ENCODE measurements around the gene VASP.

VASP gene

GRCh38 chr19:45474606-45475521 is 32.4 kb upstream of the VASP start:
- TF ChIP-seq, protein P1, sequence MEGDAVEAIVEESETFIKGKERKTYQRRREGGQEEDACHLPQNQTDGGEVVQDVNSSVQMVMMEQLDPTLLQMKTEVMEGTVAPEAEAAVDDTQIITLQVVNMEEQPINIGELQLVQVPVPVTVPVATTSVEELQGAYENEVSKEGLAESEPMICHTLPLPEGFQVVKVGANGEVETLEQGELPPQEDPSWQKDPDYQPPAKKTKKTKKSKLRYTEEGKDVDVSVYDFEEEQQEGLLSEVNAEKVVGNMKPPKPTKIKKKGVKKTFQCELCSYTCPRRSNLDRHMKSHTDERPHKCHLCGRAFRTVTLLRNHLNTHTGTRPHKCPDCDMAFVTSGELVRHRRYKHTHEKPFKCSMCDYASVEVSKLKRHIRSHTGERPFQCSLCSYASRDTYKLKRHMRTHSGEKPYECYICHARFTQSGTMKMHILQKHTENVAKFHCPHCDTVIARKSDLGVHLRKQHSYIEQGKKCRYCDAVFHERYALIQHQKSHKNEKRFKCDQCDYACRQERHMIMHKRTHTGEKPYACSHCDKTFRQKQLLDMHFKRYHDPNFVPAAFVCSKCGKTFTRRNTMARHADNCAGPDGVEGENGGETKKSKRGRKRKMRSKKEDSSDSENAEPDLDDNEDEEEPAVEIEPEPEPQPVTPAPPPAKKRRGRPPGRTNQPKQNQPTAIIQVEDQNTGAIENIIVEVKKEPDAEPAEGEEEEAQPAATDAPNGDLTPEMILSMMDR (conservative IDR thresholded peaks at IDR 0.05), result no peak
- TF ChIP-seq ZFX (IDR thresholded peaks at IDR 0.05), result no peak
- no peak overlapping the region for H3K27ac ChIP-seq

DNA sequence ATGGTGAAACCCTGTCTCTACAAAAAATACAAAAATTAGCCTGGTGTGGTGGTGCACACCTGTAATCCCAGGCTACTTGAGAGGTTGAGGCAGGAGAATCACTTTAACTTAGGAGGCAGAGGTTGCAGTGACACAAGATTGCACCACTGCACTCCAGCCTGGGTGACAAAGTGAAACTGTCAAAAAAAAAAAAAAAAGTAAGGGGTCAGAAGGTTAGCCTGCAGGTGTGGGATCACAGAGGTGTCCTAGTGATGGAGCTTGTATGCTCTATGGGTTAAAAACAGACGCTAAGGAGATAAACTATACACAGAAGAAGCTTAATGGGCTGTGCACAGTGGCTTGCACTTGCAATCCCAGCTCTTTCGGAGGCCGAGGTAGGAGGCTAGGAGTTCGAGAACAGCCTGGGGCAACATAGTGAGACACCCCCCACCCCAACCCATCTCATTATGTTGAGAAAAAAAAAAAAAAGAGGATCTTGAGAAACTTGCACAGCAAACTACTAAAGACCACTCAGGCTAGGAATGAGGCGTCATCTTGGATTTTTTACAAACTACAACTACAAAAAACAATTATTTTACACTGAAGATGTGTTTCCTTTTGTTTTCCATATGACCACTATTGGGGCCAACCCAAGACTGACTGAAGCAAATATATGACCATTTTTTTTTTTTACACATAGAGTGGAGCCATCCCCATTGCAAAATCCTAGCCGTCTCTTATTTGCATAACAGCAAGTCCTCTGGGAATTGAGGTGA is 31.6 kb upstream of the VASP start:
- no peak for TF ChIP-seq ZFX (IDR thresholded peaks at IDR 0.05)
- TF ChIP-seq, protein P1 (conservative IDR thresholded peaks at IDR 0.05), result no peak
- H3K27ac ChIP-seq, result no peak overlapping the region

- H3K27ac ChIP-seq, result no peak overlapping the region
- no peak for TF ChIP-seq ZFX (IDR thresholded peaks at IDR 0.05)
- TF ChIP-seq, protein P1 (conservative IDR thresholded peaks at IDR 0.05), result no peak
Observed at GRCh38 chr19:45476304-45476703, 31.0 kb upstream of the VASP start.

GRCh38 chr19:45477186-45477585 is 30.1 kb upstream of the VASP start:
- no peak overlapping the region for H3K27ac ChIP-seq
- TF ChIP-seq, protein P1 (conservative IDR thresholded peaks at IDR 0.05), result no peak
- TF ChIP-seq ZFX (IDR thresholded peaks at IDR 0.05), result no peak

DNA sequence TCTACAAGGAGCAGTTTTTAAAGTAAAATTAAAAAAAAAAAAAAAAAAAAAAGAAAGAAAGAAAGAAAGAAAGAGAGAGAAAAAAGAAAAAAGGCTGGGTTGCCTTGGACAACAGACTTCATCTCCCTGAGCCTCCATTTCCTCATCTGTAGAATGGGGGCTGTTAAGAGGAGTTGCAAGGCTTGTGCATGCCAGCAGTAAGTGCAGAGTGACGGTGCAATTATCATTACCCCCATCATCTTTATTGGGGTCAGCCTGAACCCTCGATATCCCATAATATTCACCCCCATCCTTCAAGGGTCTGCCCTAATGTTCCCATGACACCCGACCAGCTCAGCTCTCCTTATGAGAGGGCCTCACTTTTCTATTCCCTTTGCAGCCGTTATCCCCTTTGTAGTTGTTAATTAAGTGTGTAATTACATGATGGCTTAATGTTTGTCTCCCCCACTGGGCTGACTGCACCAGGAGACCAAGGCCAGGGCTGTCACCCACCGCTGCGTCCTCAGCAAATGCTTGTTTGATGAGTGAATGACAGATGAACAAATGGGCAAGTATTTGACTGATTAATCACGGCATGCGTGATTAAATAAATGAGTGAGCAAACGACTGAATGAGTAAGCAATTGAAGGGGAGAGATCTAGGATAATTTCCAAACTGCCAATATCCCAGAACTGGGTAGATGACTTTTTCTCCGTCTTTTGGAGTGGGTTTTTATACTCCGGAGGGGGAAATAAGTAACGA is 29.4 kb upstream of the VASP start:
- TF ChIP-seq, protein P1 (conservative IDR thresholded peaks at IDR 0.05), result no peak
- no peak for TF ChIP-seq ZFX (IDR thresholded peaks at IDR 0.05)
- H3K27ac ChIP-seq, result peak overlapping the region; percentile 76

DNA sequence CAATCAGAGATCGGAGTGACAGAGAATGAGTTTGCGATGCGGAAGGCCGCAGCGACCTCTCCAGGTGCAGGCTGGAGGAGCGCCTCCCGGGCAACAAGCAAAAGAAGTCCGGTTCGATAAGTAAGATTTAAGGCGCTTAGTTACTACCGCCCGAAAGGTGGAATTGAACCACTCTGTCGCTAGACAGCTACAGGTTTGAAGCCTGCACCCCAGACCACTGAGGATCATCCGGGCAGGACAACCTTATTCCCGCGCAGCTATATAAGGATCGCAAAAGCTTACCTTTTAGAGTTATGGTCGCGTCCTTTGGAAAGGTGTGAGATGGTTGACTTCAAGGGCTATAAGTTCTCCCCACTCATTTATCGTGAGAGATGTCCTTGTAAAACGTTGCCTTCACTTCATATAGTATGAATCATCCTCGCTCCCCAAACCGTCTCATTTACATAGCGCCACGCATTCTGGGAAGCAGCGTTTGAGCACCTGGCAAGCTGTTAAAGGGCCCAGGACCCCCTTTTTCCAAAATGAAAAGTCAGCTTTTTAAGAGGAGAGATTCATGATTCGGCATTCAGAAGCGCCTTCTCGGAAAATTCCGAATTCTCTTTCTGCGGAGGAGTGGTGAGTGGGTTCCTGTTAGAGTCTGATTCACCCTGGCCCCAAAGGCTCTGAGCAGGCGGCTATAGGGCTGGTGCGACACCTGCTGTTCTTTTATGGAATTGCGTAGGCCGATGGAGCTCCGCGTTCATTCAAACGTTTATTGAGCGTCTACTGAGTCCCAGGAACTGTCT is 28.6 kb upstream of the VASP start:
- TF ChIP-seq ZFX (IDR thresholded peaks at IDR 0.05), result no peak
- TF ChIP-seq, protein P1 (conservative IDR thresholded peaks at IDR 0.05), result peak; percentile 83
- peak overlapping the region; percentile 76 for H3K27ac ChIP-seq

All from C4-2B (cell line).